ENCODE data around the gene ZFP36L1.

Gene ZFP36L1

GRCh38 chr14:68815298-68816182 lies 22.7 kb upstream of the ZFP36L1 start:
- no peak for DNase-seq

DNA sequence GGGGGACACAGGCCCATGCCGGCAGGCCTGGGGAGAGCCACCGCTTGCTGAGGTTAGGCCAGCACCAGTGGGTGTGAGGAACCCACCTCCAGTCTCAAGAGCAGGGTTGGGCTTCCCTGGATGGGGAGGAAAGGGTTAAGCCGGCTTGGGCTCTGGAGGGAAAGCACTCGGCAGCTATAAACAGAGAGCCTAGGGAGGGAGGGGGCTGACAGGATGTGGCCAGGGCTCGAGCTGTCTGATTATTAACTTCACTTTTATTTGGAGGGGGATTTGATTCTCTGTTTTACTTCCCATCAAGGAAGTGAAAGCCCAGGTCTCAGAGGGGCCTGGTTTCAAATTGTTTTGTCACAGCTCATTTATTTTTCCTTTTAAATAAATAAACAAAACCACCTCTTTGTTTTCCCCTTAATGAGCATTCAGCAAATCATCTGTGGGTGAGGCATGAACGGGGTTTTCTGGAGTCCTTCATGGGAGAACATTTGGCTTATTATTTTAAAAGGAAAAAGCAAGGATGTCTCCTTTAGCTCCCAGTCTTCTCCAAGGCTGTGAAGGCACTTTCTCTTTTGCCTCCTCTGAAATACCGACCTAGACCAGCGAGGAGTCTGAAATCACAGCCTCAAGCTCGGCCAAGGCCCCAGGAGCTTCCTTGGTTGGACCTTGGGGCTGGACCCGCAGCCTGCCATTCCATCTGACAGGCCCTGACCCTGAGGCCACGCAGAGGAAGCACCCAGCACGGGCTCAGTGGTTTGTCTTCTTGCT lies 21.9 kb upstream of the ZFP36L1 start:
- DNase-seq: no peak

DNA sequence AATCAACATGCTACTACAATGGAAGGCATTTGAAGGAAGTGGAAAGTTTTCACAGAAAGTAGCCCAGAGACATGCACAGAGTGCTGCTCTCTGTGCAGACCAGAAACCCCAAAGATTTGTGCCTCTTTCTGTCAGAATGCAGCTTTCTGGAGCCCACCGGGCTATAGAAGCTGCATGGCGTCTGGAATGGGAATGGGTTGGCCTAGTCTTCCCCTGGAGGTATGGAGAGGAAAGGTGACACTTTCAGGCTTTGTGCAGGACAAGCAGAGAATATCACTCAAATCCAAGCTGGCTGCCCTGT lies 21.3 kb upstream of the ZFP36L1 start:
- DNase-seq: no peak

DNA sequence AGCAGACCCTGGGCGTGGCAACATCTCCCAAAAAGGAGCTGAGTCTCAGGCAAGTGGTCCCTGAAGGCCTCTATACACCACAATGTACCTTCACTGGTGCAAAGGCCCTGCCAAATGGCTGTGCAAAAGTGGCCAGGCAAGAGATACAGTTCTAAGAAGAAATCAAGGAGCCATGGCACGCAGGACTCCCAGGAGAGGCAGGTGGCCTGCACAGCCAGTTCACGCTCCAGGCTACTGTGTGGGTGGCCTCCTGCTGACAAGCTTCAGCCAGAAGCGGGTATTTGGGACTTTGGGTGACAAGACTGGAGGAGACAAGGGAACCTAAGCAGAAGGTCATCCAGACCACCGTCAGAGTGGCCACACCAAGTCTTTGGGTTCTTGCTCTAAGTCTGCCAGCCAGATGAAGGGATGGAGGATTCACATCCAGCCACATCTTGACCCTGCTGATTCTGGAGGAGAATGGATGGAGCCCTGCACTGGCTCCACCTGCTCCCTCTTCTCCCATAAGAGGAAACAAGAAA lies 20.5 kb upstream of the ZFP36L1 start:
- DNase-seq: no peak

- no peak for DNase-seq
These were observed 18.3 kb upstream of the ZFP36L1 start for GRCh38 chr14:68811171-68811570.

DNA sequence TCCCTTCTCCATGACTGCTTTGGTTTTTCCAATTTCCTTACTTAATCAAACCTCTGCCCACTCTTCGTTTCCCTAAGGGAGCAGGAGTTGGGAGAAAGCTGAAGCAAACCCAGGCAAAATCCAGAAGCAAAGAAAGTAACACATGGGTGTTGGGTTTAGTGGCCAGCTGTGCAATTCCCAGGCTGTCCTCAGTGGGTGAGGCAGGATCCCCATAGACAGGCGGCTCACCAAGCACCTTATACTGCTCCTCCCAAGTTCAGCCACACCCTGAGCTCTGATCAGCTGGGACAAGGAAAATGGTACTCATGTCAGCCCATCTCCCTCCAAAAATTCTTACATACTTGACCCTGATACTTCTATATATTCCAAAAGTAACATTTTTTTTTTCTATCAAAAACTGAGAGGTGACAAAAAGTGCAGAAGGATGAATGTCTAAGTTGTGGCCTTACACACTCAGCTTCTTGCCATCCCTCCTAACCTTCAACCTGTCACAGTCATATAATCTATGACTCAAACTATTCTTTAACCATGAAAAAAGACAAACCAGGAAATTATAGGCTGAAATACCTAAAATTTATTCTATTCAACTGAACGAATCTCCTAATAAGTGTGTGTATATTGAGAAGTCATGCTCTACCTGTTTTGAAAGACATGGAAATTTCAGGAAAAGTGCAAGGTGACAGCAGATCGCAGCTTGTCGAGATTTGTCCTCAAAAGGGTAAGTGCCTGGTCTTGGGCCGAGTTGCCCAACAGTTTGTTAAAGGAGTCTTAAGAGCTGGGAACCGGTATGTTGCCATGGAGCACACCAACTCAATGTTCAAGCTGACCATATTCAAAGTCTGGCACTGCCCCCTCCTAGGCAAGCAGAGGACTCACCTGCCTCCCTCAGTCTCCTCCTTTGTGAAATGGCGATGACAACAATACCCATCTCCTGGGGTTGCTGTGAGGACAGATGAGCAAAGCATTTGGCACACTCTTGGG lies 17.6 kb upstream of the ZFP36L1 start:
- no peak for DNase-seq

DNA sequence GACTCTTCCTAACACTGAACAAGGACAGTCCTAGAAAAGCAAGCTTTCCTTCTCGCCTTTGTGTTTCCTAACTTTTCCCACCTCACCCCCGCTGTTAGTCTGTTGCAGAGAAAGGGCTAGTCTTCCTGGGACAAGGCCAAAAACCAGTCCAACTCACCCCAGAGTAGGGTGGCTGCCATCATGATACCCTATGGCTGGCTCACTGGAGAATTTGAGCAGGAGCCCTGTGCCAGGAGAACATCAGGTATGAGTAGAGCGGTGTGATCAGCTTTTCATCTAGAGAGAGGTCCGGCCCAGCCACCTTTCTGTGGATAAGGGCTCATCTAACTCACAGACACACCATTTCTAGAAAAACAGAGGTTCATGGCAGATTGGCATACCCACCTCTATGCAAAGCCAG lies 16.7 kb upstream of the ZFP36L1 start:
- no peak for DNase-seq

GRCh38 chr14:68808696-68809480 lies 16.0 kb upstream of the ZFP36L1 start:
- DNase-seq: no peak

GRCh38 chr14:68807987-68808386 lies 15.1 kb upstream of the ZFP36L1 start:
- DNase-seq: no peak

- DNase-seq: no peak
These were observed 14.3 kb upstream of the ZFP36L1 start for GRCh38 chr14:68807148-68807600.

- no peak for DNase-seq
These were observed 13.8 kb upstream of the ZFP36L1 start for GRCh38 chr14:68806526-68807147.

GRCh38 chr14:68805414-68805813 lies 12.5 kb upstream of the ZFP36L1 start:
- DNase-seq: no peak

DNA sequence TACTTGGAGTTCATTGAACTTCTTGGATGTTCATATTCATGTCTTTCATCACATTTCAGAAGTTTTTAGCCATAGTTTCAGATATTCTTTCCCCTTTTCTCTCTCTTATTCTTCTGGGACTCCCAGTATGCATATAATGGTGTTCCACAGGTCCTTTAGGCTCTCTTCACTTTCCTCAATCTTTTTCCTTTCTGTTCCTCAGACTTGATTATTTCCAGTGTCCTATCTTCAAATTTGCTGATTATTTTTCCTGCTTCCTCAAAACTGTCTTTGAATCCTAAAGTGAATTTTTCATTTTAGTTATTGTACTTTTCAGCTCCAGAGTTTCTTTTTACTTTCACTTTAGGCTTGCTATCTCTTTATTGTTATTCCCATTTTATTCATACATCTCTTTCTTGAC lies 8.8 kb upstream of the ZFP36L1 start:
- DNase-seq: no peak

GRCh38 chr14:68800953-68801352 lies 8.1 kb upstream of the ZFP36L1 start:
- DNase-seq: no peak

DNA sequence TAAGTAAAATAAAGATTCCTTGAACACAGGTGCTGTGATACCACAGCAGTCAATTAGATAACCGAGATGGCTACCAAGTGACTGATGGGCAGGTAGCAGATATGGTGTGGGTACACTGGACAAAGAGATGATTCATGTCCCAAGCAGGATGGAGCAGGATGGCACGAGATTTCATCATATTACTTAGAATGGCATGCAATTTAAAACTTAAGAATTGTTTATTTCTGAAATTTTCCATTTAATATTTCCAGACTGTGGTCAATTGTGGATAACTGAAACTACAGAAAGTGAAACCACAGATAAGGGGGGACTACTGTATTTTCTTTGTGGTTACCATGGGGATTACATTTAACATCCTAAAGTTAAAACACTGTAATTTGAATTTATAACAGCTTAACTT lies 7.5 kb upstream of the ZFP36L1 start:
- DNase-seq: no peak

DNA sequence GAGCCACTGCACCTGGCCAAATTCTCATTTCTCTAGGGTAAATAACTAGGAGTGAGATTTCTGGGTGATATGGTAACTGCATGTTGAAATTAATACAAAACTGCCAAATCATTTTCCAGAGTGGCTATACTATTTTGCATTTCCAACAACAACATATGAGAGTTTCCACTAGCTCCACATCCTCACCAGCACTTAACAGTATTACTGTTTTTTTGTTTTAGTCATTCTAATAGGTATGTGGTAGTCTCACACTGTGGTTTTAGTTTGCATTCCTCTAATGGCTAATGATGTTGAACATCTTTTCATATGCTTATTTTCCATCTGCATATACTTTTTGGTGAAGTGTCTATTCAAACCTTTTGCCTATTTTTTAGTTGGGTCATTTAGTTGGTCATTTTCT lies 5.8 kb upstream of the ZFP36L1 start:
- no peak for DNase-seq

DNA sequence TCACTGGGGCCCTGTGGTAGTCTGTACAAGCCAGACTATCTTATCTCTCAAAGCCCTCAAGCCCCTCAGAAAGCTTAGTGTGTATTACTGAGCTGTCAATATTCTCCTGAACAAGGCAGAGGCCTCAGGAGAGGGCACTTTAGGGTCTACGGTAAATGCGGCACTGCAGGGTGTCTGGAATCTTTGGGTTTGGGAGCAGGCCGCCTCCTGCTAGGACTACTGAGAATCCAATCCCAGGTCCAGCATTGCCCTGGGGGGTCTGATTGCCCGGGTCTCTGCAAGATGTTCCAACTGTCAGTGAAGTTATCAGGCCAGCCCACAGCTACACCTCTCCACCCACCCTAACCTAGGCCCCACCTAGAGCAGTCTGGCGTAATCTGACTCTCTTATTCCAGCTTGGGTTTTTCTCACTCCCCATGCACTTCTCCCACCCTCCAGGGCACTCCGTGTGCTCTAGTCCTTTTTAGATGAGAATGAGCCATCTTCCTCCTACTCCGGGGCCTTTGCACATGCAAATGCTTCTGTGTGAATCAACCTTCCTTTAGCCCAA lies 4.3 kb upstream of the ZFP36L1 start:
- DNase-seq: no peak

DNA sequence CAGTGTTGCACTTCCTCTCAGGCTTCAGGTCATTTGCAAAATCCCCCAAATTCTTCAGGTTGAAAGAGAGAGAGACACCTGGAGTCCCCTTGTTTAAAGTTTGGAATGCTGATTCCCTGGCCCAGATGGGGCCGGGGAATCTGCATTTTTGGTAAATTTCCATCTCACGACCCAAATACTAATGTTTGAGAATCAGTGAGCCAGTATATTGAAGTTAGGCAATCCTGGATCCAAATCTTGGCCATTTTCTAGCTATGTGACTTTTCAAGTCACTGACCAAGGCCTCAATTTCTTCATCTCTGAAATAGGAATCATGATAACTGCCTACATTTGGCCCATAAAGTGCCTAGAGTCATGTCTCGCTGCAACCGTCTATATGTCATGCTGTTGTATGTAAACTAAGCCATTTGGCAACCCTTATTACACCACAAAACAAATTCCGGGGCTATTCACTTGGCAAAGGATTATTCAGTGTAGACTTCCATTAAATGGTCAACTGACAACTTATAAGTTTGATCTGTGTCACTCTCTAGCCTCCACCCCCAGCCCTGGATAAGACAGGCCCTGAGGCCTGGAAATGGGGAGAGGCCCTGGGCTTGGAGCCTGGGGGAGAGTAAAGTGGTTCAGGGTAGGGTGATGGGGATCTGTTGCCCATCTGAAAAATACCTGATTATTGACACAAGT lies 3.7 kb upstream of the ZFP36L1 start:
- DNase-seq: no peak

DNA sequence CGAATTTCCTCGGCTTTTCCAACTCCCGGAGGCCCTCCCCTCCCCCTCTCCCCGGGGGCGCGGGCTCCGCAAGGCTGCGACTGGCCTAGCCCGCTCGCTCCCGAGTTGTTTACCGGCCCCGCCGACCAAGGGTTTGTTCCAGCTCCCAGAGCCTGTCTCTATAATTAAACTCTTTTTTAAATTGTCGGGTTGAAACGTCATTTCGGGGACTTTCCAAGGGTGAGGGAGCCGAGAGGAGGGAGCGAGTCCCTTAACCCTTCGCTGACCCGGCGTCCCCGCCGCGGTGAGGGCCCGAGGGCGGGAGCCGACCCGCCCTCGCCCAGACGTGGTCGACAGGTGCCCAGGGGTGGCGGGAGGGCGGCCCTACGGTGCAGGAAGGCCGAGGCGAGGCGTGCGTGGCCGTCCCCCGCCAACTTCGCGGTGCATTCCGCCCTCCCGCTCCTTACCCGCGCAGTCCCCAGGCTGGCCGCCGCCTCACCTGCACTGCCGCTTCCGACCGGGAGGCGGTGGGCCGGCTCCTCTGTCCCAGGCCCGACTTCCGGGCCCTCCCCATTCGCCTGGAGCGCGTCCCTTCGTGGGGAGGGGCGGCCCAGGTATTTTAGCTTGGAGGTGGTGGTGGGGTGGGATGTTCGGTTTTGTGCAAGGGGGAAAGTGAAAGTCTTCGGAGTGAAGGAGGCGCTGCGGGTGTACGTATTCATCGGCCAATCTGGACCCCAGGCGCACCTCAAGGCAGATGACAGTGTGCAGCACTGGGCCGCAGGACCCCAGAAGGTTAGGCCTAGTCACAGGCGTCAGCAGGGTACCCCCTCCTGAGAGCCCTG lies 2.9 kb upstream of the ZFP36L1 start:
- DNase-seq: no peak
